ENCODE measurements around the gene DOCK10.

Gene DOCK10

GRCh38 chr2:224753743-224754540 is 288.3 kb downstream of the DOCK10 start:
- DNase-seq, result peak; percentile 82

- DNase-seq, result no peak
Observed at GRCh38 chr2:224751996-224752698, 290.1 kb downstream of the DOCK10 start.

GRCh38 chr2:224749136-224749535 is 293.1 kb downstream of the DOCK10 start:
- no peak for DNase-seq

- no peak for DNase-seq
Observed at GRCh38 chr2:224747765-224748164, 294.5 kb downstream of the DOCK10 start.

- no peak for DNase-seq
Observed at GRCh38 chr2:224736227-224736626, 306.0 kb downstream of the DOCK10 start.

GRCh38 chr2:224734949-224735348 is 307.3 kb downstream of the DOCK10 start:
- no peak for DNase-seq

- DNase-seq, result no peak
Observed at GRCh38 chr2:224731665-224732064, 310.6 kb downstream of the DOCK10 start.

- DNase-seq, result no peak
Observed at GRCh38 chr2:224729435-224729834, 312.8 kb downstream of the DOCK10 start.

- no peak for DNase-seq
Observed at GRCh38 chr2:224724331-224724730, 317.9 kb downstream of the DOCK10 start.

- DNase-seq, result peak; percentile 66
Observed at GRCh38 chr2:224723586-224724217, 318.6 kb downstream of the DOCK10 start.

GRCh38 chr2:224722770-224723169 is 319.5 kb downstream of the DOCK10 start:
- no peak for DNase-seq

GRCh38 chr2:224722250-224722649 is 320.0 kb downstream of the DOCK10 start:
- DNase-seq, result peak; percentile 74

- no peak for DNase-seq
Observed at GRCh38 chr2:224716921-224717320, 325.3 kb downstream of the DOCK10 start.

- DNase-seq, result no peak
Observed at GRCh38 chr2:224716201-224716600, 326.1 kb downstream of the DOCK10 start, which contains the start of gene CCDC195. CCDC195 (minus strand) TSS chr2:224716365; CDS start chr2:224716365, 0 bp downstream.

Measured in NCI-H226 (cell line).